ENCODE results near the gene FNDC3A.

DNA sequence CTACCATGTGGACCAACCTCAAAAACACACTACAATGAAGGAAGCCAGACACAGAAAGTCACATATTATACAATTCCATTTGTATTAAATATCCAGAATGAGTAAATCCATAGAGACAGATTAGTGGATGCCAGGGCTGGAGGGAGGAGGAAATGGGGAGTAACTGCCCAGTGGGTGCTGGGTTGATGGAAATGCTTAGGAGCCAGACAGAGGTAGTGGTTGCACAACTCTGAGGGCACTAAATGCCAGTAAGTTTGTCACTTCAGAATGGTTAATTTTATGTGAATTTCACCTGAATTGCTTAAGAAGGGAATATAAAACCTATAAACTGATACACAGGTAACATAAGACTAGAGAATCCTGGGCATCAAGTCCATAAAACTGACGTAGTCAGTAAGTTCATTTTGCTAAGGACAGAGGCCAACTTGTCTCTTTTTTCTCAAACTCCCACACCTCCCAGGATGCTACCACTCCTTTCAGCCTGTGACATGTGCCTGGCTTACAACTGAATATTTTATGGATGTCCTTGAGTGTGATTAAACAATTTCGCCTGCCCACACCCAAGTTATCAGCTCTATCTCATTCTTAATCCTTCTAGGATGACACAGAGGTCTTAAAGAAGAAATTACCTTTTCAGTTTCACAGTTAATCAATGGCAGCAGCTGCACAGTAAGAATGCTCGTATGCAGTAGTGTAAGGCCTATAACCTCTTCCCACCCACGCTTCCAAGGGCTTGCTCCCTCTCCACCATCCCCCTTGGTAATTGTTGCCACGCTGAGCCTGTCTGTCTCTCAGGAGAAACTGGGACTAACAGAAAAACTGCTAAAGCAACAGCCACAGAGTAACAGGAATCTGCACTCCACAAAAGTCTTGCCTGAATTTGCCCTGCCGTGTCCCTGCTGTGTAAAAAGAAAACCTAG, 238.5 kb downstream of the FNDC3A start:
- TF ChIP-seq CTCF (conservative IDR thresholded peaks at IDR 0.05 in 1 of 2, IDR thresholded peaks at IDR 0.05 in 1 of 2; ENCODE audit: extremely low read depth in 1 of 2, insufficient read depth in 1 of 2, low read depth in 1 of 2, low read length in 2 of 2) (no peak), EZH2 (IDR thresholded peaks at IDR 0.05; ENCODE audit: borderline replicate concordance, low read length) (no peak)
